GM20431 (cell line): ENCODE data around the gene PRPF40B.

Experiments
- in situ Hi-C: fragments of 300-500 bp; cut with MseI, MboI; formaldehyde crosslinking; loops from one replicate; pipeline ENCODE4 v1.15.0; 2020; ENCODE audit warnings: low sequenced_read_pairs; ENCODE audit not compliant: unreplicated experiment

The PRPF40B gene

GRCh38 chr12:49633703-49634345 lies 10.5 kb downstream of the PRPF40B start:
- in situ Hi-C loops: no loop called here

DNA sequence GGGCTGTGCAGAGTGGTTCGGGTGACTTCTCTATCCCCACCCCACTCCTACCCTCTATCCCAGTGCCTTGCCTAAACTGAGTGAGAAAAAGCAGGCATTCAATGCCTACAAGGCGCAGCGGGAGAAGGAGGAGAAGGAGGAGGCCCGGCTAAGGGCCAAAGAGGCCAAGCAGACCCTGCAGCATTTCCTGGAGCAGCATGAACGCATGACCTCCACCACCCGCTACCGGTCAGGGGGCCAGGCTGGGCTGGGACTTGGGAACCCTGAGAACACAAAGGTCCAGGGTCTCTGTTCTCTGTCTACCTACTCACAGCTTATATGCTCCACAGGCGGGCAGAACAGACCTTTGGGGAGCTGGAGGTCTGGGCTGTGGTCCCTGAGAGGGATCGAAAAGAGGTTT lies 11.7 kb downstream of the PRPF40B start:
- in situ Hi-C loops: no loop called here

- in situ Hi-C loops: no loop called here
Measured at GRCh38 chr12:49635656-49636055, 12.3 kb downstream of the PRPF40B start.

GRCh38 chr12:49636574-49636973 lies 13.2 kb downstream of the PRPF40B start:
- in situ Hi-C loops: no loop called here

DNA sequence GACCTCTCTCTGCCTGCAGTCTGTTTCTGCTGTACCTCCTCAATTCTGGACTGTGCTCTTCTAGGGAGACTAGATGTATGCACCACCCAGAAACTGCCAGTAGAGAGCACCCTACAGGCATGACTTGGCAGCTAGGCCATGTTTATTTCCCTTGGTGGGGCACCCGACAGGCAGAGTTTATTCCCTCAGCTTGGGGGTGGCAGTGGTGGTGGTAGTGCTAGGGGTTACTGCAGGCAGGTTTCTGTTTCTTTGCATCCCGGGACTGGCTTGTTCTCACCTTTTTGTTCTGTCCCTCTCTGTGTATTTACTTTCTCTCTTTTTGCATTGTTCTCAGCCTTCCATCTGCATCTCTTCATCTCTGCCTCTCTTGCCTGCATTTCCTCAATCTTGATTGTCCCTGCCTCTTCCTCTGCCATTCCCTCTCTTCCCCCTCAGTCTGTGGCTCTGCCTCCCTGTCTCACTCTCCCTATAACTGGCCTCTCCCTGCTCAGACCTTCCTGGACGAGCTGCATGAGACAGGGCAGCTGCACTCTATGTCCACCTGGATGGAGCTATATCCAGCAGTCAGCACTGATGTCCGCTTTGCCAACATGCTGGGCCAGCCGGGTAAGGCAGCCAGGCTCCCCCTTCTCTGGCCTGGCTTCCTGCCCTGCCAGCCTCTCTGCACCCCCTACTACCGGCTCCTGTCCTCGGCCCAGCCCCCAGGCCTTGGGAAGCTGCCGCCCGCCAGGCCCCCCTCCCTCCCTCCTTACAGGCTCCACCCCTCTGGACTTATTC lies 13.8 kb downstream of the PRPF40B start:
- in situ Hi-C loops: no loop called here

DNA sequence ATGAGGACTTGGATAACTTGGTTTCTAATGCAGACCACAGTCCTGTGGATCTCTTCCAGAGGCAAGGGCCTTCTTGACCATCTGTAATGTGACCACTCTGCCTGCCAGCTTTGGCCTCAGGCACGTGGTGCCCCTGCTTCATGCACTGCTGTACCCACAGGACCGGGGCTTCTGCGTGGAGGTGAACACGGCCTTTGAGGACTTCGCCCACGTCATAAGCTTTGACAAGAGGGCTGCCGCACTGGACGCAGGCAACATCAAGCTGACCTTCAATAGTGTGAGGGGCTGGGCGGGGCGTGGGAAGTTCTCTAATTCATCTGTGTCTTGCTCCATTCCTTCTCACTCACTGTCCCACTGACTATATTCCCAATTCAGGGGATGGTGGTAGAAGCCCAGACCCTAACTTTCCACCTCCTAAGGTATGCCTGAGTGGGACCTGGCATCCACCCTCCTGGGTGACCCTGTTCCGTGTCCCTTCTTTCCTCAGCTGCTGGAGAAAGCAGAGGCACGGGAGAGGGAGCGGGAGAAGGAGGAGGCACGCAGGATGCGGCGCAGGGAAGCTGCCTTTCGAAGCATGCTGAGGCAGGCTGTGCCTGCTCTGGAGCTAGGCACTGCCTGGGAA lies 18.5 kb downstream of the PRPF40B start:
- in situ Hi-C loops: loop anchor here (5.0 kb wide), 1 partner anchor 70 kb away; no protein-coding TSS in a partner anchor

- in situ Hi-C loops: loop anchor here (5.0 kb wide), 1 partner anchor 70 kb away; no protein-coding TSS in a partner anchor
Measured at GRCh38 chr12:49642370-49642802, 19.0 kb downstream of the PRPF40B start.

DNA sequence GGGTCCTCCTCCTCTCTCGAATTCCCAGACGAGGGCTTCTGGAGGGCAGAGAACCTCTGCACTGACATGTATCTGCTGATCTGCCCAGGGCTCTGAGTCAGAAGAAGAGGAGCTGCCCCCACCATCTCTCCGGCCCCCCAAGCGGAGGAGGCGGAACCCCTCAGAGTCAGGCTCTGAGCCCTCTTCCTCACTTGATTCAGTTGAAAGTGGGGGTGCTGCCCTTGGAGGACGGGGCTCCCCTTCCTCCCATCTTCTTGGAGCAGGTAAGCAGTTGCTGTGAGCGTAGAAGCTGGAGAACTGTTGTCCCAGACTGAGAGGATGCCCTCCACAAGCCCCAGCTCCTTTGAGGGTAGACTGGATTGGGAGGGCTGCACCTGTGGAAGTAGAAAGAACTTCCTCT lies 19.8 kb downstream of the PRPF40B start:
- in situ Hi-C loops: loop anchor here (5.0 kb wide), 1 partner anchor 69 kb away; no protein-coding TSS in a partner anchor

GRCh38 chr12:49643961-49644619 lies 20.7 kb downstream of the PRPF40B start:
- in situ Hi-C loops: loop anchor here (5.0 kb wide), 1 partner anchor 68 kb away; no protein-coding TSS in a partner anchor

GRCh38 chr12:49644620-49644994 lies 21.2 kb downstream of the PRPF40B start:
- in situ Hi-C loops: loop anchor here (5.0 kb wide), 1 partner anchor 68 kb away; no protein-coding TSS in a partner anchor

GRCh38 chr12:49645146-49646039 lies 22.0 kb downstream of the PRPF40B start:
- in situ Hi-C loops: no loop called here

- in situ Hi-C loops: no loop called here
Measured at GRCh38 chr12:49646331-49646830, 23.0 kb downstream of the PRPF40B start.

DNA sequence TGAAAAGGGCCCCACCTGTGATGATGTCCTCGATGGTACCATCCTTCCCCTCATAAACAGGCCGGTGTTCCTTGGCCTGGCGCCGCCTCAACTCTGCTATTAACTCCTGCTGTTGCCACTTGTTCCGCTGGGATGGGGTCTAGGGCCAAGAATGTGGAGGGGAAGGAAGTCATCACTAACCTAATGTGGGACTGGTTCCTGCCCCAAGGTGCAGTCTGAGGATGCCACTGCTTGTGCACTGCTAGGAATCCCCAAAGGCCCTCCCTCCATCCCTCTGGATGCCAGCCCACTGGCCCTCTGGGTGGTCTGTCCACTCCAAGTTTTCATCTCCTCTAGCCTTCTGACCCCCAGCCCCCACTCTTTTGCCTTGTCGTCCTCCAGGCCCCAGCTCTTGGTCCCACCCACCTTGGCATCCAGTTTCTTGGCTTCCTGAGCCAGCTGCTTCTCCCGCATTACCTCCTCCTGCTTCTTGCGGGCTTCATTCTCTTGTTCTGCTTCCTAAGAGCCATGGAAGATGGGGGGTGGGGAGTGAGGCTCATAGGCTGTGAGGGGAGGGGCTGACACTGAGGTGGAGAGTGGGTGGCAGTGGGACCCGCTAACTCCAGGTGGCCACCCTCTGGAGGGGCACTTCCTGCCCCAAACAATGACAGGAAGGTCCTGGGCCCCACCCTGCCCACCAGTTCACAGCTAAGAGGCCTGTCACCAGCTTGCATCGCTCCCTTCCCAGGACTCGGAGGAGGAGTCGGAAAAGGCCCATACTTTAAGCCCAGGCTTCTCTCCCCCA lies 23.7 kb downstream of the PRPF40B start:
- in situ Hi-C loops: no loop called here

GRCh38 chr12:49647827-49648711 lies 24.7 kb downstream of the PRPF40B start:
- in situ Hi-C loops: no loop called here

GRCh38 chr12:49648712-49649003 lies 25.3 kb downstream of the PRPF40B start:
- in situ Hi-C loops: no loop called here

DNA sequence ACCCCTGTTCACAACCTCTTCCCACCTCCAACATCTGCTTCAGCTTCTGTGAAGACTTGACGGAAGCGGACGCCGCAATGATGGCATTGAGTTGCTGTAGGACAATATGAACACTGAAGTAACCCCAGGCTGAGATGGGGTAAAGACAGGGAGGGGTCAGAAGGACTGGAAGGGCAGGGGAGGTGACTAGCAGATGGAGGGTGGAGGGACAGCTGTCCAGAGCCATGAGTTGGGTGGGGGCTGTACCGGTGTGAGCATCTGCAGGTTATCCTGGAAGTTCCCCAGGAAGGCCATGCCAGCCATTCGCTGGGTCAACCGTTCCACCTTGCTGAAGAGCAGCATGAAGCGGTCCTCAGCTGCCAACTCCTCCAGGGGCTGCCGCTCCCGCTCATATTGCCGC lies 26.1 kb downstream of the PRPF40B start:
- in situ Hi-C loops: no loop called here

GRCh38 chr12:49649892-49650291 lies 26.5 kb downstream of the PRPF40B start:
- in situ Hi-C loops: no loop called here

DNA sequence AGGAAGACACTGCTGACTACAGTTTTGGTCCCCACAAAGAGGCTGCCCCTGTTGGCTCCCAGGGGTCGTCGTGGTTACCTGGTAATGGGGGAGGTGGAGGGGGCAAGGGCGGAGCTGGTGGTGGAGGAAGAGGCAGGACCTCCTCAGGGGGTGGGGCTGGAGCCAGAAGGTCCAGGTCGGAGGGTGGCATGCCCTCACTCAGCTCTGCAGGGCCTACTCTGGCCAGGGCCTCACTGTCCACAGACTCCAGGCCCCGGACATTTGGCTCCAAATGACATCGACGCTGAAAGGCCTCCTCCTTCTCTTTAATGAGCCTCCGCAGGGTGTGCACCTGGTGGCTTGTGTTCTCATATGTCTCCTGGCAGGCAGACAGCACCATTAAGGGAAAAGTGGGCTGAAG lies 28.5 kb downstream of the PRPF40B start:
- in situ Hi-C loops: no loop called here
